ENCODE measurements around the gene PPP1R3C. TPM values are rescaled to one million over a fixed set of nuclear protein-coding genes. Genes with fewer than 3 reads are reported as not detected.
A peak's percentile ranks its signal among the peaks of the same experiment; 100 is the strongest.

Gene PPP1R3C
- total RNA-seq, 1 donor from 2014 or later = 3.7 TPM

DNA sequence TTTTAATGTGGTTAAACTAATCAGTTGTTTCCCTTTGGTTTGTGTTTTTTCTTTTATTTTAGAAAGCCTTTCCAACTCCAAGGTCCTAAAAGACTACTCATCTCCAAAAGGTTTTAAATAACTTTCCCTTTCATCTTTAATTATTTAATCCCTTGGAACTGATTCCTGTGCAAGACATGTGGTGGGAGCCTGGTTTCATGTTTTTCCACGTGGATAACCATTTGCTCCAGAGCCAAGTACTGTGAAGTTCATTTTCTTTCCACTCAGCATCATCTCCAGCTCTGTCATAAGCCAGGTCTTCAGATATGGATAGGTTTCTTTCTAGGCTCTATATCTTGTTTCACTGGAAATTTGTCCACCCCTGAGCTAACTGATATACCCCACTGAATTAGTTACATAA, 16.7 kb downstream of the PPP1R3C start:
- no peak for FAIRE-seq
- Mint-ChIP-seq H3K27ac (ENCODE audit: unreplicated experiment) (peak overlapping the region; percentile 69), H3K4me1 (ENCODE audit: low read depth, unreplicated experiment) (peaks cover 25% of the 10 kb centered on the region), H3K27me3 (ENCODE audit: low read depth, unreplicated experiment) (no peaks in the 10 kb centered on the region), H3K9me3 (ENCODE audit: unreplicated experiment) (peaks cover 2% of the 10 kb centered on the region), H3K4me3 (ENCODE audit: unreplicated experiment) (no peak overlapping the region), H3K36me3 (ENCODE audit: low read depth, unreplicated experiment) (no peaks in the 10 kb centered on the region)
- Histone ChIP-seq H2AFZ (ENCODE audit: low read depth, low read length) (no peak overlapping the region), H3K9me3 (ENCODE audit: insufficient read depth, low read depth, low read length) (no peaks in the 10 kb centered on the region), H3K36me3 (ENCODE audit: insufficient read depth, low read length) (no peaks in the 10 kb centered on the region), H3K4me3 (ENCODE audit: insufficient read depth, low read depth, low read length) (no peak overlapping the region), H3K4me1 (ENCODE audit: insufficient read depth, low read length) (peaks cover 33% of the 10 kb centered on the region), H3K79me2 (ENCODE audit: insufficient read depth, low read length) (no peaks in the 10 kb centered on the region), H3K27me3 (ENCODE audit: insufficient read depth, low read length) (no peaks in the 10 kb centered on the region), H3K27ac (ENCODE audit: low read depth, low read length) (peak overlapping the region; percentile 54), H3K9ac (ENCODE audit: low read length) (no peak overlapping the region), H3K4me2 (ENCODE audit: low read length) (no peak overlapping the region), H4K20me1 (ENCODE audit: insufficient read depth, low read length) (no peaks in the 10 kb centered on the region)
- peak; percentile 93 for DNase-seq (ENCODE audit: low read depth)
- no peak for TF ChIP-seq CTCF (IDR thresholded peaks at IDR 0.05; ENCODE audit: insufficient read depth, low read depth, low read length)
- TF ChIP-seq EZH2 (IDR thresholded peaks at IDR 0.05; ENCODE audit: insufficient read depth, low read length) = no peak

GRCh38 chr10:91614225-91614624, 18.6 kb downstream of the PPP1R3C start:
- Histone ChIP-seq H3K9ac (ENCODE audit: low read length) (peak overlapping the region; percentile 79), H3K4me3 (ENCODE audit: insufficient read depth, low read depth, low read length) (peak overlapping the region; percentile 7), H2AFZ (ENCODE audit: low read depth, low read length) (peak overlapping the region; percentile 30), H4K20me1 (ENCODE audit: insufficient read depth, low read length) (no peaks in the 10 kb centered on the region), H3K36me3 (ENCODE audit: insufficient read depth, low read length) (no peaks in the 10 kb centered on the region), H3K9me3 (ENCODE audit: insufficient read depth, low read depth, low read length) (no peaks in the 10 kb centered on the region), H3K27ac (ENCODE audit: low read depth, low read length) (peak overlapping the region; percentile 98), H3K79me2 (ENCODE audit: insufficient read depth, low read length) (no peaks in the 10 kb centered on the region), H3K4me2 (ENCODE audit: low read length) (peak overlapping the region; percentile 78), H3K4me1 (ENCODE audit: insufficient read depth, low read length) (peaks cover 44% of the 10 kb centered on the region), H3K27me3 (ENCODE audit: insufficient read depth, low read length) (no peaks in the 10 kb centered on the region)
- no peak overlapping the region for H3K4me3 Mint-ChIP-seq (ENCODE audit: unreplicated experiment)
- no peaks in the 10 kb centered on the region for H3K27me3 Mint-ChIP-seq (ENCODE audit: low read depth, unreplicated experiment)
- TF ChIP-seq CTCF (IDR thresholded peaks at IDR 0.05; ENCODE audit: insufficient read depth, low read depth, low read length) (no peak), EZH2 (IDR thresholded peaks at IDR 0.05; ENCODE audit: insufficient read depth, low read length) (no peak)
- peak overlapping the region; percentile 98 for H3K27ac Mint-ChIP-seq (ENCODE audit: unreplicated experiment)
- no peaks in the 10 kb centered on the region for H3K36me3 Mint-ChIP-seq (ENCODE audit: low read depth, unreplicated experiment)
- H3K9me3 Mint-ChIP-seq (ENCODE audit: unreplicated experiment) = peaks cover 2% of the 10 kb centered on the region
- DNase-seq (ENCODE audit: low read depth) = peak; percentile 98
- H3K4me1 Mint-ChIP-seq (ENCODE audit: low read depth, unreplicated experiment) = peaks cover 27% of the 10 kb centered on the region
- FAIRE-seq = no peak

GRCh38 chr10:91613411-91614187, 19.3 kb downstream of the PPP1R3C start:
- peak overlapping the region; percentile 98 for H3K27ac ChIP-seq (ENCODE audit: low read depth, low read length)
- no peak overlapping the region for H3K4me3 Mint-ChIP-seq (ENCODE audit: unreplicated experiment)
- peak overlapping the region; percentile 12 for H3K4me3 ChIP-seq (ENCODE audit: insufficient read depth, low read depth, low read length)
- H3K36me3 Mint-ChIP-seq (ENCODE audit: low read depth, unreplicated experiment) = no peaks in the 10 kb centered on the region
- peak overlapping the region; percentile 98 for H3K27ac Mint-ChIP-seq (ENCODE audit: unreplicated experiment)
- no peaks in the 10 kb centered on the region for H3K27me3 Mint-ChIP-seq (ENCODE audit: low read depth, unreplicated experiment)
- H3K79me2 ChIP-seq (ENCODE audit: insufficient read depth, low read length) = no peaks in the 10 kb centered on the region
- peaks cover 51% of the 10 kb centered on the region for H3K4me1 ChIP-seq (ENCODE audit: insufficient read depth, low read length)
- H3K9ac ChIP-seq (ENCODE audit: low read length) = peak overlapping the region; percentile 79
- H4K20me1 ChIP-seq (ENCODE audit: insufficient read depth, low read length) = no peaks in the 10 kb centered on the region
- no peaks in the 10 kb centered on the region for H3K9me3 ChIP-seq (ENCODE audit: insufficient read depth, low read depth, low read length)
- DNase-seq (ENCODE audit: low read depth) (peak; percentile 100), FAIRE-seq (peak; percentile 94)
- H3K4me2 ChIP-seq (ENCODE audit: low read length) = peak overlapping the region; percentile 78
- TF ChIP-seq EZH2 (IDR thresholded peaks at IDR 0.05; ENCODE audit: insufficient read depth, low read length) (no peak), CTCF (IDR thresholded peaks at IDR 0.05; ENCODE audit: insufficient read depth, low read depth, low read length) (no peak)
- peak overlapping the region; percentile 30 for H2AFZ ChIP-seq (ENCODE audit: low read depth, low read length)
- H3K9me3 Mint-ChIP-seq (ENCODE audit: unreplicated experiment) = no peaks in the 10 kb centered on the region
- H3K4me1 Mint-ChIP-seq (ENCODE audit: low read depth, unreplicated experiment) = peaks cover 27% of the 10 kb centered on the region
- no peaks in the 10 kb centered on the region for H3K36me3 ChIP-seq (ENCODE audit: insufficient read depth, low read length)
- H3K27me3 ChIP-seq (ENCODE audit: insufficient read depth, low read length) = no peaks in the 10 kb centered on the region
